NCI-H446 treated with DMSO at 0.1 percent for 48 hours (cell line): ENCODE data around the gene TPGS2.
"Not testable (repeated sequence)": the region's sequence is repeated elsewhere in the genome, so short reads cannot be mapped to it uniquely, and the experiment has no call there.

Source experiments
- DNase-seq: peaks from one replicate; lab custom pipeline; 2025; lab: John Stamatoyannopoulos, UW

Gene TPGS2

GRCh38 chr18:36828630-36829361 lies at the start of gene TPGS2, which contains the start of gene KIAA1328:
Gene TPGS2 (minus strand): TSS chr18:36829002. CDS start chr18:36828767, 235 bp downstream.
Gene KIAA1328 (plus strand): TSS chr18:36829127. CDS start chr18:36829139, 12 bp downstream.
- peak; percentile 82 for DNase-seq

GRCh38 chr18:36873826-36874225 lies 45.0 kb upstream of the TPGS2 start:
- DNase-seq = not testable (repeated sequence)

GRCh38 chr18:36872329-36872728 lies 43.5 kb upstream of the TPGS2 start:
- no peak for DNase-seq

GRCh38 chr18:36871801-36872200 lies 43.0 kb upstream of the TPGS2 start:
- no peak for DNase-seq

- DNase-seq = no peak
Observed at GRCh38 chr18:36867056-36867455, 38.3 kb upstream of the TPGS2 start.

- no peak for DNase-seq
Observed at GRCh38 chr18:36862182-36862581, 33.4 kb upstream of the TPGS2 start.

GRCh38 chr18:36856815-36857214 lies 28.0 kb upstream of the TPGS2 start:
- no peak for DNase-seq

- peak; percentile 8 for DNase-seq
Observed at GRCh38 chr18:36851202-36851590, 22.4 kb upstream of the TPGS2 start.

GRCh38 chr18:36850527-36851201 lies 21.9 kb upstream of the TPGS2 start:
- peak; percentile 33 for DNase-seq

- no peak for DNase-seq
Observed at GRCh38 chr18:36849288-36850006, 20.6 kb upstream of the TPGS2 start.

GRCh38 chr18:36848609-36849008 lies 19.8 kb upstream of the TPGS2 start:
- DNase-seq = no peak

- DNase-seq = no peak
Observed at GRCh38 chr18:36843784-36844183, 15.0 kb upstream of the TPGS2 start.

- no peak for DNase-seq
Observed at GRCh38 chr18:36843199-36843598, 14.4 kb upstream of the TPGS2 start.

GRCh38 chr18:36839835-36840234 lies 11.0 kb upstream of the TPGS2 start:
- no peak for DNase-seq

- no peak for DNase-seq
Observed at GRCh38 chr18:36835927-36836326, 7.1 kb upstream of the TPGS2 start.

GRCh38 chr18:36833120-36833519 lies 4.3 kb upstream of the TPGS2 start:
- DNase-seq = no peak

GRCh38 chr18:36831139-36831538 lies 2.3 kb upstream of the TPGS2 start:
- DNase-seq = no peak

- DNase-seq = no peak
Observed at GRCh38 chr18:36830158-36830495, 1.3 kb upstream of the TPGS2 start.

- no peak for DNase-seq
Observed at GRCh38 chr18:36829362-36830157, 758 bp upstream of the TPGS2 start.

GRCh38 chr18:36828157-36828629 lies 609 bp downstream of the TPGS2 start:
- no peak for DNase-seq

- no peak for DNase-seq
Observed at GRCh38 chr18:36826556-36826955, 2.2 kb downstream of the TPGS2 start.

GRCh38 chr18:36825526-36825925 lies 3.3 kb downstream of the TPGS2 start:
- no peak for DNase-seq
